Spleen (tissue), 11 donors: ENCODE measurements around the gene PLSCR4. TPM values are rescaled to one million over a fixed set of nuclear protein-coding genes. Genes with fewer than 3 reads are reported as not detected.

Experiments used
- DNase-seq: peaks from one replicate; pipeline ENCODE4 v3.0.0-alpha.2; 2020
- H3K27ac ChIP-seq, 8 donors: fragments of 200-600 bp; sonication (generic) in 7 of 8; 1 replicate in 4 of 8; 2 replicates in 4 of 8; pipeline versions ENCODE4 v1.5.0 to v1.8.0; 2016 to 2021; ENCODE audit warnings: inconsistent platforms in 4 of 8, mild to moderate bottlenecking in 4 of 8, moderate library complexity in 1 of 8
- H3K27me3 ChIP-seq, 7 donors: fragments of 200-600 bp; sonication (generic) in 6 of 7; replicated peaks in 1 of 7; 1 replicate in 4 of 7; 2 replicates in 3 of 7; pipeline versions ENCODE4 v1.5.0 to v1.8.0; 2016 to 2021; ENCODE audit warnings: inconsistent platforms in 3 of 7, mild to moderate bottlenecking in 1 of 7
- H3K36me3 ChIP-seq, 6 donors: fragments of 200-600 bp; sonication (generic) in 5 of 6; 1 replicate in 4 of 6; 2 replicates in 2 of 6; pipeline versions ENCODE4 v1.5.0 to v1.8.0; 2016 to 2021; ENCODE audit warnings: inconsistent platforms in 2 of 6
- H3K4me1 ChIP-seq, 6 donors: fragments of 200-600 bp; sonication (generic) in 5 of 6; 1 replicate in 3 of 6; 2 replicates in 3 of 6; pipeline versions ENCODE4 v1.5.0 to v1.8.0; 2016 to 2021; ENCODE audit warnings: inconsistent platforms in 3 of 6
- H3K4me3 ChIP-seq, 8 donors: fragments of 200-600 bp; sonication (generic) in 7 of 8; 1 replicate in 4 of 8; 2 replicates in 4 of 8; pipeline versions ENCODE4 v1.5.0 to v1.8.0; 2016 to 2021; ENCODE audit warnings: inconsistent platforms in 4 of 8, mild to moderate bottlenecking in 4 of 8, moderate library complexity in 2 of 8
- H3K9me3 ChIP-seq, 8 donors: fragments of 200-600 bp; sonication (generic) in 7 of 8; 1 replicate in 4 of 8; 2 replicates in 4 of 8; pipeline versions ENCODE4 v1.5.0 to v1.8.0; 2016 to 2021; ENCODE audit warnings: inconsistent platforms in 4 of 8
- POLR2A ChIP-seq, 3 donors: fragments of 450-650 bp; IDR thresholded peaks; one replicate each; pipeline ENCODE4 v1.5.1; 2017; ENCODE audit warnings: antibody characterized with exemption in 3 of 3, mild to moderate bottlenecking in 1 of 3
- POLR2AphosphoS5 ChIP-seq, 3 donors: sonication (generic); formaldehyde crosslinking; IDR thresholded peaks; one replicate each; pipeline ENCODE4 v1.5.1; 2017; ENCODE audit warnings: antibody characterized with exemption in 3 of 3
- WGBS, 5 donors: extraction: QIAGEN DNeasy Blood & Tissue Kit in 3 of 5; methylation state at CpG; one replicate each; pipeline versions ENCODE4 v1.1.5 to v1.1.7; 2013 to 2018; 5-methylcytosine and 5-hydroxymethylcytosine counted together
- intact Hi-C: fragments of 100-400 bp; cut with DNase I; formaldehyde crosslinking; loops from one replicate; pipeline ENCODE4 v1.15.0; 2023; ENCODE audit warnings: low total_unique reads
- polyA plus RNA-seq, 3 donors: library from polyadenylated mRNA; stranded (reverse); fragments of 200-250 nt; gene quantifications; one replicate each; pipeline ENCODE4 v1.2.1, GENCODE V29; 2013
- total RNA-seq, 7 donors: library from RNA; depleted of rRNA in 3 of 7; stranded (reverse); fragments of >200 nt in 3 of 7; fragmentation: NEBNext Ultra II Directional in 4 of 7; extraction: Animal tissue kit (Norgen Biotek cat#: 25700) in 4 of 7; gene quantifications; one replicate each; pipeline versions ENCODE4 v1.1.0 to v1.2.1, GENCODE V29; 2016 to 2021
- TF ChIP-seq, protein P1 (sequence below), 11 experiments: fragments of 200-600 bp in 7 of 11; fragments of 450-650 bp in 4 of 11; sonication (generic) in 4 of 11; IDR thresholded peaks in 8 of 11; conservative IDR thresholded peaks in 3 of 11; 1 replicate in 7 of 11; 2 replicates in 4 of 11; pipeline versions ENCODE4 v1.4.0 to v1.8.0; 2016 to 2021; ENCODE audit warnings: antibody characterized with exemption in 11 of 11, inconsistent platforms in 4 of 11, mild to moderate bottlenecking in 1 of 11
- donor health status: healthy with polysubstance abuse.
- donor health status: DM: no; HTN: no; CAD: no; lungs with moderate emphysema.
- donor health status: DM: no; HTN: no; CAD: no.
- donor health status: Bipolar disorder and iron deficiency.
- donor health status: healthy.
- donor health status: DM: no; HTN: no; CAD: no.
- donor health status: DM: yes; HTN: yes; CAD: no.

The PLSCR4 gene
- total and polyA plus RNA-seq, 10 donors, result 4.7 to 77.5 (median 36.0) TPM

DNA sequence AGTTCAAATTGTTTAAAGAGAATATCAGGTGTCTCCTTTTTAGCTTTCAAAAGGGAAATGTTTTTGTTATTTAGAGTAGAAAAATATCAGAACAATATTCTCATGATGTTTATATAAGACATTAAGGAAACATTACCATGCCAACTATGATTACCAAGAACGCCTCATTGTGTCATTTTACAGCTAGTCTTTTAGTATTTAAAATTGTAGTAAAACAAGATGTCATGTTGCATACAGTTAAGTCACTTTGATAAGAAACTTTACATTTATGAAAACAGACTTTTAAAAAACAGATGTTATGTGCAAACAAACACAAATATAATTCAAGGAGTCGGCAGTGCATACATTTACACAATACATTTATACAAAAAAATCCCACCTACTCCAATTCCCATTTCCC is 4.4 kb downstream of the PLSCR4 start:
- Histone ChIP-seq H3K27me3 (peaks cover 0 to 24% (median 8%) of the 10 kb centered on the region in 7 donors), H3K4me1 (peaks cover 0 to 23% (median 6%) of the 10 kb centered on the region in 6 donors), H3K27ac (no peak overlapping the region), H3K9me3 (no peaks in the 10 kb centered on the region), H3K4me3 (no peak overlapping the region), H3K36me3 (no peaks in the 10 kb centered on the region)
- TF ChIP-seq POLR2A (IDR thresholded peaks at IDR 0.05) (no peak), POLR2AphosphoS5 (IDR thresholded peaks at IDR 0.05) (no peak)
- TF ChIP-seq, protein P1, sequence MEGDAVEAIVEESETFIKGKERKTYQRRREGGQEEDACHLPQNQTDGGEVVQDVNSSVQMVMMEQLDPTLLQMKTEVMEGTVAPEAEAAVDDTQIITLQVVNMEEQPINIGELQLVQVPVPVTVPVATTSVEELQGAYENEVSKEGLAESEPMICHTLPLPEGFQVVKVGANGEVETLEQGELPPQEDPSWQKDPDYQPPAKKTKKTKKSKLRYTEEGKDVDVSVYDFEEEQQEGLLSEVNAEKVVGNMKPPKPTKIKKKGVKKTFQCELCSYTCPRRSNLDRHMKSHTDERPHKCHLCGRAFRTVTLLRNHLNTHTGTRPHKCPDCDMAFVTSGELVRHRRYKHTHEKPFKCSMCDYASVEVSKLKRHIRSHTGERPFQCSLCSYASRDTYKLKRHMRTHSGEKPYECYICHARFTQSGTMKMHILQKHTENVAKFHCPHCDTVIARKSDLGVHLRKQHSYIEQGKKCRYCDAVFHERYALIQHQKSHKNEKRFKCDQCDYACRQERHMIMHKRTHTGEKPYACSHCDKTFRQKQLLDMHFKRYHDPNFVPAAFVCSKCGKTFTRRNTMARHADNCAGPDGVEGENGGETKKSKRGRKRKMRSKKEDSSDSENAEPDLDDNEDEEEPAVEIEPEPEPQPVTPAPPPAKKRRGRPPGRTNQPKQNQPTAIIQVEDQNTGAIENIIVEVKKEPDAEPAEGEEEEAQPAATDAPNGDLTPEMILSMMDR (IDR thresholded peaks at IDR 0.05 in 8 of 11, conservative IDR thresholded peaks at IDR 0.05 in 3 of 11), result no peak
- 78 to 93% (median 87%) methylated on average over 2 of the region's 2 CpGs for WGBS, 5 donors
- DNase-seq, result no peak
- intact Hi-C loops, result no loop called here

DNA sequence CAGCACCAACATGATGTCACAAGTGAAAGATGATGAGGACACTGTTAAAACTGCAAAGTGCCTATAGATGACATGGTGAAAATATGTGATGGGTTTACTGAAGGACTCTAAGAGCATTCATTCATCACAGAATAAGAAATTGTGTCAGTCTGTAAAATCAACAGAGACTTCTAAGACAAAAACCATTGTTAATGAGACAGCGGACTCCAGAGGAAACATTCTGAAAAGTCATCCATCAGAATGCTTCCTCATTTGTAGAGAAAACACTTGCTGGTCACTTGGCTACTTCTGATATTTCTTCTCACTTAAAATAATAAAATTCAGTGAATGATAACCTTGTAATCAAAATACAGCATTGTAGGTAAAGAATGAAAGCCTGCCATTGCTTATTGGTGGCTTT is 7.3 kb downstream of the PLSCR4 start:
- intact Hi-C loops, result no loop called here
- Histone ChIP-seq H3K27me3 (peaks cover 0 to under 1% (median 0%) of the 10 kb centered on the region in 7 donors), H3K4me3 (no peak overlapping the region), H3K9me3 (peaks cover 0 to 7% (median 0%) of the 10 kb centered on the region in 8 donors), H3K4me1 (peaks cover 0 to 7% (median 0%) of the 10 kb centered on the region in 6 donors), H3K36me3 (no peaks in the 10 kb centered on the region), H3K27ac (no peak overlapping the region)
- no peak for DNase-seq
- WGBS, 5 donors, result 81 to 97% (median 88%) methylated on average over 1 of the region's 1 CpG
- TF ChIP-seq POLR2AphosphoS5 (IDR thresholded peaks at IDR 0.05) (no peak), POLR2A (IDR thresholded peaks at IDR 0.05) (no peak)

DNA sequence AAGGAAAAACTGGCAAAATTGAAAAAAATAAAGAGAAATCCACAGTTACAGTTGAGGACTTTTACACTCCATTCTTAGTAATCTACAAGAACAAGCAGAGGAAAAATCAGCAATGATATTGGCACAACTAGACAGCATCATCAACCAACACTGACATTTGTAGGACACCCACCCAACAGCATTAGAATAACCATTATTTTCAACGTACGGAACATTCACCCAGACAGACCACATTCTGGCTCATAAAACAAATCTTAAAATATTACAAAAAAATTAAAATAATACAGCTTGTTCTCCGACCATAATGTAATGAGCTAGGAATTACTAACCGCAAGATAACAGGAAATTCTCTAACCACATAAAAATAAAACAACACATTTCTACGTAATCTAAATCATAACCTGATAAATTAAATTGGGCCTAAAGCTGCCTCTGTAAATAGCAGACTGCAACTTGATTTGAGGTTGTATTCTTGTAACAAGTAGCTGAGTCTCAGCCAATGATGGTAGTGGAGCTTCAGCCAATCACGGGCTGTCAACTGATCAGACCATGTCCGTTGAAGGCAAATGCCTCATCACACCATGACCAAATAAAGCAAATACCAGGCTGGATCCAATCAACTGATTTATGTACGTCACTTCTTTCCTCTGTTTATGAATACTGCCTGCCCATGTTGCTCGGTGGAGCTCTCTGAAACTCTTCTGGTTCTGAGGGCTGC is 9.2 kb downstream of the PLSCR4 start:
- TF ChIP-seq POLR2AphosphoS5 (IDR thresholded peaks at IDR 0.05) (no peak), POLR2A (IDR thresholded peaks at IDR 0.05) (no peak)
- TF ChIP-seq, protein P1 (IDR thresholded peaks at IDR 0.05 in 8 of 11, conservative IDR thresholded peaks at IDR 0.05 in 3 of 11), result no peak
- no peak overlapping the region for H3K4me3 ChIP-seq
- H3K9me3 ChIP-seq, result peaks cover 0 to 23% (median 16%) of the 10 kb centered on the region in 8 donors
- WGBS, 5 donors, result 85 to 92% (median 89%) methylated on average over 9 of the region's 9 CpGs
- no peaks in the 10 kb centered on the region for H3K4me1 ChIP-seq
- intact Hi-C loops, result no loop called here
- no peaks in the 10 kb centered on the region for H3K27me3 ChIP-seq
- no peak overlapping the region for H3K27ac ChIP-seq
- no peak for DNase-seq
- H3K36me3 ChIP-seq, result no peaks in the 10 kb centered on the region

DNA sequence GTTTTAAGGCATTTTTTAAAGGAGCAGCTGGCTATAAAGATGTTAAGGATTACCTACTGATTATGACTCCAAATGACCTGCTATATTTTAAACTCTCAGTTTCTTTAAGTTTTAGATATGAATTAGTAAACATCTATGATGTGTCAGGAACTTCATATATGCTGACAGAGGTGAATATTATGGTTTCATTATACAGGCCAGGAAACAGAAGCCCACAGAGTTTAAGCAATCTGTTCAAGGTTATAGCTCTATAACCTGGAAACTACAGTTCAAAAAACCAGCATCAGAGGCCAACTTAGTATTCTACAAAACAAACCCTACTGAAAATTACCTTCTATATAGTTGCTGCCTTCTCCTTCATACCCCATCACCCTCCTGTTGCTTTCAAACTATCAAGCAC is 17.4 kb downstream of the PLSCR4 start:
- TF ChIP-seq POLR2AphosphoS5 (IDR thresholded peaks at IDR 0.05) (no peak), POLR2A (IDR thresholded peaks at IDR 0.05) (no peak)
- TF ChIP-seq, protein P1 (IDR thresholded peaks at IDR 0.05 in 8 of 11, conservative IDR thresholded peaks at IDR 0.05 in 3 of 11), result no peak
- Histone ChIP-seq H3K9me3 (peaks cover 0 to 38% (median 36%) of the 10 kb centered on the region in 8 donors), H3K27ac (peak overlapping the region in 7 of 8 donors; percentile 3 to 55 (median 39)), H3K36me3 (no peaks in the 10 kb centered on the region), H3K4me3 (no peak overlapping the region), H3K27me3 (no peaks in the 10 kb centered on the region), H3K4me1 (peaks cover 0 to 4% (median 0%) of the 10 kb centered on the region in 6 donors)
- DNase-seq, result no peak
- intact Hi-C loops, result no loop called here
